Jurkat, Clone E6-1 (cell line): ENCODE data around the gene RPP21. TPM values are rescaled to one million over a fixed set of nuclear protein-coding genes. Genes with fewer than 3 reads are reported as not detected.
A peak's percentile ranks its signal among the peaks of the same experiment; 100 is the strongest.

Experiments used
- DNase-seq: peaks from one replicate; pipeline ENCODE4 v3.0.0-alpha.2; 2011; ENCODE audit warnings: low read depth, low spot score
- H3K4me3 ChIP-seq: 2 replicates; pipeline ENCODE4 v1.5.1; 2011; ENCODE audit warnings: mild to moderate bottlenecking, low read length, control low read depth, moderate library complexity
- polyA plus RNA-seq: library from polyadenylated mRNA; unstranded; fragments of >200 nt; gene quantifications from one replicate; pipeline ENCODE4 v1.2.1, GENCODE V29; 2012; ENCODE audit warnings: missing spikeins; ENCODE audit not compliant: insufficient read length, insufficient read depth

Gene RPP21
- 141 TPM for polyA plus RNA-seq

DNA sequence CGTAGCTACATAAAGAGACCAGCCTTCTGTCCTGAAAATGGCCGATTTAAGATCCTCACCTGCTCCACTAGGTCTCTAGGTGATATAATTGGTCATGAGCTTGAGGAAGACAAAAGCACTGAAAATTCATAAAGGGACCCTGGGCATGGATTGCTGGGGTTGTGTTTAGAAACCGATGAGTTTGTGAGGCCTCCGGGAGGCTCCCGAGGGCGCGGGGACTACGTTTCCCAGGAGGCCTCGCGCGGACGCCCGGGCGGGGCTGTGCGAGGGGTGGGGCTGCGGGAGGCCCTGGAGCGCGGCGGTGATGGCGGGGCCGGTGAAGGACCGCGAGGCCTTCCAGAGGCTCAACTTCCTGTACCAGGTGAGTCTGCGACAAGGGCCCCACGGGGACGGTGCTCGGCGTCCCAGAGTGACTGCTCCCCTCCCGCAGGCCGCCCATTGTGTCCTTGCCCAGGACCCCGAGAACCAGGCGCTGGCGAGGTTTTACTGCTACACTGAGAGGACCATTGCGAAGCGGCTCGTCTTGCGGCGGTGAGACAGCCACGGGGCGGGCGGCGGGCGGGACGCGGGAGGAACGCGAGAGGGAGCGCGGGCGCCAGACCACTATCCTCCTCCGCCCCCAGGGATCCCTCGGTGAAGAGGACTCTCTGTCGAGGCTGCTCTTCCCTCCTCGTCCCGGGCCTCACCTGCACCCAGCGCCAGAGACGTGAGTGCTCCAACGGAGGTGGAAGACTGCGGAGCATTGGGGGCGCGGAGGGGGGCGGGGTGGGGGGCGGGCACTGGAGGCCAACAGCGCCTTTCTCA is at the start of gene RPP21:
Gene RPP21, plus strand, starts transcription at position 289 of the 804 bp plus-strand sequence. Its CDS starts 16 bp downstream, at position 305.
- peak; percentile 63 for DNase-seq
- peak within 1 kb of the TSS; percentile 75 for H3K4me3 ChIP-seq

DNA sequence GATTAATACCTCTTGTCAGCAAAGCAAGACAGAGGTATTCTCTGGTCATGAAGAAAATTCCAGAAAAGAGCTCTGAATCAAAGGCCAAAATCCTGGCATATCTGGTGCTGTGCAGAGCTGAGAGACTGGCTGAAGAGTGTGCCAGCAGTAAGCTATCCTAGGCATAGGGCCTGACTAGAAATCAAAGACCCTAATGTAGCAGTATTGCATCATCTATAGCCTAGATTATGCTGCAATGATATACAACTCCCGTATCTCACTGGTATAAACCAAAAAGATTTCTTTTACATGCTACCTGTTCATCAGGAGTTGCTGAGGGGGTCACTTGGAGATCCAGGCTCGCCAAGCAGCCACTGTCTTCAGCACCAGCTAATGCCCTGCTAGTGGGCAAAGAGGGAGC is 49.1 kb upstream of the RPP21 start:
- no peak for DNase-seq
- H3K4me3 ChIP-seq: no peak overlapping the region

DNA sequence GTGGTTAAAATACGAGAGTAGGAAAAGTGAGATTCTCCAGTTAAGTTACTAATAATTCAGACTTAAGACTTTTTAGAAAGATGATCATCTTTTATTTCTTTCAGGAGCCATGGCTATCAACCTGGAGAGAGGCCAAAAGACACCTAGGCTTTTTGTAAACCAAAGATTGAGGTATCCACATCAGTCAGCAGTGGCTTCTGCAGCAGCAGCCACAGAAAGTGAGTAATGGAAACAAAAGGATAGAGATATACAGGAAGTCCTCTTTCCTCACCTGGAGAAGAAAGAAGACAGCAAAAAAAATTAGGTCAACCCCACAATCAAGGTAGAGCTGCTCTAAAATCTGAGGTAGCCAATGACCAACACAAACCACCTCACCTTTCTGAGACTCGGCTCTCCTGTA is 41.0 kb upstream of the RPP21 start:
- DNase-seq: peak; percentile 15
- no peak overlapping the region for H3K4me3 ChIP-seq

DNA sequence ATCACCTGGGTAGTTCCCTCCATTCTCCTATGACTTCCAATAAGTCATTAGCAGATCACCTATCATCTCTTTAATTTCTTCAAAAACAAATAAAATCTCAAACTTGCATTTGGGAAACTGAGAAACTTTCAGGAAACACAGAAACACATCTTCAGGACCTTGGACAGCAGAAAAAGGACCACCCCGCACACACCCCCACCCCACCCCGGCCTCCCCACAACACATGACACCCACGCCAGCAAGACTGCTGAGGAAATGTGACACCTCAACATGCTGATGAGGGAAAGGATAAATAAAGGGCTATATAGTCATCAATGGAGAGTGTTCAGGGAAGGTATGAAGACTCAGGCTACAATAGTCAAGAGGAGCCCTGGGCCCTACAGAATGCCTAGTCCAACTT is 33.9 kb upstream of the RPP21 start:
- no peak overlapping the region for H3K4me3 ChIP-seq
- no peak for DNase-seq

GRCh38 chr6:30311671-30312070 is 33.3 kb upstream of the RPP21 start:
- no peak overlapping the region for H3K4me3 ChIP-seq
- DNase-seq: no peak

DNA sequence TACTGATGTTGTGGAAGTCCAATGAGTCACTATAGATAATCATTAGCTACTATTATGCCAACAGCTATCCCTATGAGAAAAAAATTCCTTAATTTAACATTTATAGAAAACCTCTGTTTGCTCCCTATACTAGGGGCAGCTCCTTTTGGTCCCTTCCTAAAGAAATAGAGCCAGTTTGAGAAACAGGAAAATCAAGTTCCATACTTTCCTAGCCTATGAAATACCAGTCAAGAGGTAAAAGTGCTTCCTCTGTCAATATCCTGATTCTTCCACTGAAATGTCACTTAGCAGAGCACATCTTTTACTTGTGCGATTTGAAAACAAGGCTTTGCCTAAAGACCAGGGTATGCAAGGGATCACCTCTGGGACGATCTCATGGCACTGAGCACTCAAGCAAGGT is 32.7 kb upstream of the RPP21 start:
- no peak for DNase-seq
- no peak overlapping the region for H3K4me3 ChIP-seq

DNA sequence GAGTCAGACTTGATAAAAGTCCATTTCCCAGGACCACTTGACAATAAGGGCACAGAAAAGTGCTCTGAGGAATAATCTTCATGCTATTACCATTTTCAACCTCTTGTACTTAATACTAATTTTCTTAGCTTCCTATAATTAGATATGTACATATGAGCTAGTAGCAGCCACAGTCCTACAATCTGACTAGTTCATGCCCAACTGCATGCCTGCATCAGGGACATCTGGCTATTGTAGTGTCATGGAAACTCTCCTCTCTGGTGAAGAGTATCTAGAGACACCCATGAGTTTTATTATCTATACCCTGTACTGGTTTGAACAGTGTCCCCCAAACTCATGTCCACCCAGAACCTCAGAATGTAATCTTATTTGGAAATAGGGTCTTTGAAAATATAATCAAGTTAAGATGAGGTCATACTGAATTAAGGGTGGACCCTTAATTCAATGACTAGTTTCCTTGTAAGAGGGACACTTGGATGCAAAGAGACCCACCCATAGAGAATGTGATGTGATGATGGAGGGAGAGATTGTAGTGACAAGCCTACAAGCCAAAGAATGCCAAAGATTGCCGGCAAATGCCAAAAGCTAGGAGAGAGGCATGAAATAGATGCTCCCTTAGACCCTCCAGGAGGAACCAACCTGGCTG is 32.2 kb upstream of the RPP21 start:
- H3K4me3 ChIP-seq: no peak overlapping the region
- no peak for DNase-seq

- no peak for DNase-seq
- no peak overlapping the region for H3K4me3 ChIP-seq
These were observed 29.8 kb upstream of the RPP21 start for GRCh38 chr6:30315156-30315555.

GRCh38 chr6:30317913-30318589 is 26.9 kb upstream of the RPP21 start:
- DNase-seq: peak; percentile 9
- no peak overlapping the region for H3K4me3 ChIP-seq

DNA sequence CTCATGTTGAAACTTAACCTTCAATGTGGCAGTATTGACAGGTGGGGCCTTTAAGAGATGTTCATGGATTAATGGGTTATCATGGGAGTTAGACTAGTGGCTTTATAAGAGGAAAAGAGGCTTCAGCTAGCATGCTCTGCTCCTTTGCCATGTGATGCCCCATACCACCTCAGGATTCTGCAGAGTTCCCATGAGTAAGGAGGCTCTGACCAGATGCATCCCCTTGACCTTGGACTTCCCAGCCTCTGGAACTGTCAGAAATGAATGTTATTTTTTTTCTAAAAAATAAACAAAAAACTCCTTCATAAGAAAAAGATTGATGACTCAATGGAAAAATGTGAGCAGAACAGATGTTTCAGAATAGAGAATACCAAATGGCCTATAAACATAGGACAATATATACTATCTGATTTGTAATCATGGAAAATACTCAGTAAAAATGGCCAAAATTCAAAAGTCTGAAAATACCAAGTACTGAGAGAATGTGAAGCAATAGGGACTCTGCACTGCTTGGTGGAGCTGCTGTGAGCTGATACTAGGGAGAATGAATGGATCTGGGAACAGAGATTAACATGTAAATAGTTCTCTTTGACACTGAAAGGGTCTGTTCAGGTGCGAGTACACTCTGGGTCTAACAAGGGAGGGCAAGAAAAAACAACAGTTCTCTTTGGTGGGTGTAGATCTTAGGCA is 25.7 kb upstream of the RPP21 start:
- H3K4me3 ChIP-seq: no peak overlapping the region
- no peak for DNase-seq

GRCh38 chr6:30321692-30322388 is 23.1 kb upstream of the RPP21 start:
- no peak for DNase-seq
- no peak overlapping the region for H3K4me3 ChIP-seq

GRCh38 chr6:30322527-30323501 is 22.1 kb upstream of the RPP21 start:
- DNase-seq: no peak
- no peak overlapping the region for H3K4me3 ChIP-seq

DNA sequence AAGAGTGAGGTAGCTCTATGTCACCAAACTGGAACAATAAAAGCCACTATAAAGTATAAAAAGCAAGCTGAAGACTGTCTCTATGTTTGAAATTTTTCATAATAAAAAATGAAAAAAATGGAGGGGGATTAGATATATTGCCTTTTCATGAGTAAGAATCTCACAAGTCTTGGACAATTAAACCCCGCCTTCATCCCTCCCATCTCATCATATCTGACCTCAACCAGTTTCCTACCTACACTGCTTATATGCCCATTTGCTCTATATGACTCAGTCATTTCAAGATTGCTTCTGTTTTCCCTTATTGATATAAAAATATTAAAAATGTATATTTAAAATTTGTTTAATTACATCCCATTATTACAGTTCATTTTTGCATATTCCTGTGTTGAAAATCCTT is 21.1 kb upstream of the RPP21 start:
- no peak overlapping the region for H3K4me3 ChIP-seq
- DNase-seq: no peak

GRCh38 chr6:30325150-30325872 is 19.6 kb upstream of the RPP21 start:
- peak; percentile 70 for DNase-seq

DNA sequence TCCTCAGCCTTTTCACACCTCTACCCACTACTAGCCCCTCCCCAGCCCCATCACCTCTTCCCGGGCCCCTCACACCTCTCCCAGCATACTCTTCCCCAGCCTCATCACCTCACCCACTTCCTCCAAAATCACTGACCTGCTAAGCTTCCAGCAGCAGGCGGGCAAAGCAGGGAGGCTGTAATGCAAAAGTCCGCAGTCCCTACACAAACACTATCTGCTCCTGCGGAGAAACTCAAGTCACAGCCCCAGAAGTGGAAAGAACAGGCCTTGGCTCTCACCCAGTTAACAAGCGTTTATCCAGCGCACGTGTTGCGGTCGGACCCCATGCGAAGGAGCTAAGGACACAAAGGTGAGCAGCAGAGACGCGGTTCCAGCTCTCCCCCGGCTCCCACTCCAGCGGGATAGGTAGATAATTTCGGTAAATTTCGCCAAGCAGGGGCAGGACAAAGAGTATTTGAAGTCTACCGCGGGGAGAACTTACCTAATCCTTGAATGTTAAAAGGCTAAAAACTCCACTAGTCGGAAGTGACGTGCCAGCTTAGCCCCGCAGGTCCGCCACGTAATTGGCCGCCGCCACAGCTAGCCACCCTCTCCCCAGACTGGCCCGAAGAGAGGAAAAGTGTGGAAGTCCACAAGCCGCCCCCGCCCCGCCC is 19.0 kb upstream of the RPP21 start:
- H3K4me3 ChIP-seq: peak overlapping the region; percentile 91
- peak; percentile 58 for DNase-seq

More at GRCh38 chr6:30325150-30325872, 19.6 kb upstream of the RPP21 start:
- H3K4me3 ChIP-seq: peak overlapping the region; percentile 91

GRCh38 chr6:30326526-30327231 is 18.3 kb upstream of the RPP21 start, which contains the start of gene TRIM39:
Gene TRIM39, plus strand, starts transcription at chr6:30326927. Its CDS starts 2,391 bp downstream, at chr6:30329318.
- peak; percentile 66 for DNase-seq
- peak within 1 kb of the TSS; percentile 91 for H3K4me3 ChIP-seq
